Stimulated activated CD8-positive, alpha-beta memory T cell treated with anti-CD3 and anti-CD28 coated beads, Interleukin-4, amount 100 ng/mL, for 4 hours (primary cell): ENCODE results near the gene LRRC8E.

Experiments used
- DNase-seq, 2 donors: peaks; one replicate each; pipeline ENCODE4 v3.0.0-alpha.2; 2020; ENCODE audit warnings: low read depth in 2 of 2, low spot score in 1 of 2

The LRRC8E gene

GRCh38 chr19:7867092-7867844 is 21.0 kb upstream of the LRRC8E start:
- no peak for DNase-seq

- no peak for DNase-seq
Observed at GRCh38 chr19:7868326-7868670, 20.0 kb upstream of the LRRC8E start.

- DNase-seq, result peak; percentile 47 to 48
Observed at GRCh38 chr19:7868671-7869452, 19.4 kb upstream of the LRRC8E start.

- peak; percentile 53 to 63 for DNase-seq
Observed at GRCh38 chr19:7869453-7869909, 18.8 kb upstream of the LRRC8E start.

- DNase-seq, result no peak
Observed at GRCh38 chr19:7869910-7870511, 18.3 kb upstream of the LRRC8E start.

GRCh38 chr19:7870571-7871436 is 17.5 kb upstream of the LRRC8E start:
- no peak for DNase-seq

GRCh38 chr19:7871437-7872305 is 16.6 kb upstream of the LRRC8E start:
- peak; percentile 47 to 56 for DNase-seq

GRCh38 chr19:7872306-7873204 is 15.8 kb upstream of the LRRC8E start:
- DNase-seq, result no peak

- no peak for DNase-seq
Observed at GRCh38 chr19:7873304-7874075, 14.8 kb upstream of the LRRC8E start.

- no peak for DNase-seq
Observed at GRCh38 chr19:7874076-7874896, 14.0 kb upstream of the LRRC8E start, which contains the start of gene PRR36. Gene PRR36, minus strand, starts transcription at chr19:7874390. Its CDS starts 701 bp downstream, at chr19:7873689.

GRCh38 chr19:7874897-7875273 is 13.4 kb upstream of the LRRC8E start:
- no peak for DNase-seq

GRCh38 chr19:7877249-7877836 is 11.0 kb upstream of the LRRC8E start:
- no peak for DNase-seq

GRCh38 chr19:7879111-7879807 is 9.1 kb upstream of the LRRC8E start:
- no peak for DNase-seq

GRCh38 chr19:7879836-7880235 is 8.5 kb upstream of the LRRC8E start:
- DNase-seq, result no peak

- DNase-seq, result no peak
Observed at GRCh38 chr19:7881910-7882309, 6.4 kb upstream of the LRRC8E start.

- no peak for DNase-seq
Observed at GRCh38 chr19:7883105-7883504, 5.2 kb upstream of the LRRC8E start.
